PFSK-1 (cell line): ENCODE results near the gene PCLO.

Experiments used
- POLR2AphosphoS5 ChIP-seq: IDR thresholded peaks from 2 replicates; pipeline ENCODE4 v1.6.1; 2012; ENCODE audit warnings: low read depth, mild to moderate bottlenecking, control low read depth, low read length, moderate library complexity
- SIN3A ChIP-seq: IDR thresholded peaks from 2 replicates; pipeline ENCODE4 v1.6.1; 2012; ENCODE audit warnings: mild to moderate bottlenecking, low read length, moderate library complexity, borderline replicate concordance; ENCODE audit not compliant: insufficient read depth
- TAF1 ChIP-seq: IDR thresholded peaks from 2 replicates; pipeline ENCODE4 v1.6.1; 2012; ENCODE audit warnings: low read length, control low read depth, borderline replicate concordance; ENCODE audit not compliant: insufficient read depth
- TF ChIP-seq, protein P1 (sequence below), 2 experiments: IDR thresholded peaks; 2 replicates each; pipeline versions ENCODE4 v1.6.1 to v1.8.0; 2011 to 2012; ENCODE audit warnings: low read depth in 2 of 2, low read length in 2 of 2, control low read depth in 1 of 2, inconsistent platforms in 1 of 2, mild to moderate bottlenecking in 1 of 2, moderate library complexity in 1 of 2; ENCODE audit not compliant: insufficient read depth in 1 of 2

DNA sequence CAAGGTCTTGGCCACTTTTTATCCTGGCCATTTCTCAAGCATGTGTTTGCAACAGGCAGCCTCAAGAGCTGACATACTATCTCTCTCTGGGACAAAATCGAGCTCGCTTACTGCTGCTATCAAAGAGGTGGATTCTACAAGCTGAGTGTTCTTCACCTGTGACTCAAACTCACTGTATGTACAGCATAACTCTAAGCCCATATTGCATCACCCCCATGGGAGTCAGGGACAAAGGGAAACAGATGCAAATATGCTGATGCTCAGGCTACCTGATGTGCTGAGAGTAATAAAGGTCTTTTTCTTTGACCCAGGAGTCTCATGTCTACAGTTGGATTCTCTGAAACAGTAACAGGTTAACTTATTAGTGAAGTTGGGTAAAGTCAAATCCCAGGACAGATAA lies 45.2 kb downstream of the PCLO start:
- TF ChIP-seq POLR2AphosphoS5 = no peak
- no peak for TF ChIP-seq SIN3A
- TF ChIP-seq, protein P1, sequence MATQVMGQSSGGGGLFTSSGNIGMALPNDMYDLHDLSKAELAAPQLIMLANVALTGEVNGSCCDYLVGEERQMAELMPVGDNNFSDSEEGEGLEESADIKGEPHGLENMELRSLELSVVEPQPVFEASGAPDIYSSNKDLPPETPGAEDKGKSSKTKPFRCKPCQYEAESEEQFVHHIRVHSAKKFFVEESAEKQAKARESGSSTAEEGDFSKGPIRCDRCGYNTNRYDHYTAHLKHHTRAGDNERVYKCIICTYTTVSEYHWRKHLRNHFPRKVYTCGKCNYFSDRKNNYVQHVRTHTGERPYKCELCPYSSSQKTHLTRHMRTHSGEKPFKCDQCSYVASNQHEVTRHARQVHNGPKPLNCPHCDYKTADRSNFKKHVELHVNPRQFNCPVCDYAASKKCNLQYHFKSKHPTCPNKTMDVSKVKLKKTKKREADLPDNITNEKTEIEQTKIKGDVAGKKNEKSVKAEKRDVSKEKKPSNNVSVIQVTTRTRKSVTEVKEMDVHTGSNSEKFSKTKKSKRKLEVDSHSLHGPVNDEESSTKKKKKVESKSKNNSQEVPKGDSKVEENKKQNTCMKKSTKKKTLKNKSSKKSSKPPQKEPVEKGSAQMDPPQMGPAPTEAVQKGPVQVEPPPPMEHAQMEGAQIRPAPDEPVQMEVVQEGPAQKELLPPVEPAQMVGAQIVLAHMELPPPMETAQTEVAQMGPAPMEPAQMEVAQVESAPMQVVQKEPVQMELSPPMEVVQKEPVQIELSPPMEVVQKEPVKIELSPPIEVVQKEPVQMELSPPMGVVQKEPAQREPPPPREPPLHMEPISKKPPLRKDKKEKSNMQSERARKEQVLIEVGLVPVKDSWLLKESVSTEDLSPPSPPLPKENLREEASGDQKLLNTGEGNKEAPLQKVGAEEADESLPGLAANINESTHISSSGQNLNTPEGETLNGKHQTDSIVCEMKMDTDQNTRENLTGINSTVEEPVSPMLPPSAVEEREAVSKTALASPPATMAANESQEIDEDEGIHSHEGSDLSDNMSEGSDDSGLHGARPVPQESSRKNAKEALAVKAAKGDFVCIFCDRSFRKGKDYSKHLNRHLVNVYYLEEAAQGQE (IDR thresholded peaks at IDR 0.05; ENCODE audit: insufficient read depth in 1 of 2, low read depth in 2 of 2, low read length in 2 of 2) = no peak
- no peak for TF ChIP-seq TAF1
